Uterus (tissue), 2 donors: ENCODE results near the gene RUFY2.

ENCODE experiments used
- POLR2A ChIP-seq, 2 donors: fragments of 450-650 bp; IDR thresholded peaks; one replicate each; pipeline ENCODE4 v1.6.1; 2016; ENCODE audit warnings: antibody characterized with exemption in 2 of 2, mild to moderate bottlenecking in 1 of 2, moderate library complexity in 1 of 2
- TF ChIP-seq, protein P1 (sequence below), 4 experiments: fragments of 200-600 bp in 2 of 4; fragments of 450-650 bp in 2 of 4; sonication (generic) in 2 of 4; IDR thresholded peaks; one replicate each; pipeline ENCODE4 v1.5.1; 2016 to 2019; ENCODE audit warnings: antibody characterized with exemption in 4 of 4, mild to moderate bottlenecking in 2 of 4, moderate library complexity in 1 of 4

- TF ChIP-seq, protein P1, sequence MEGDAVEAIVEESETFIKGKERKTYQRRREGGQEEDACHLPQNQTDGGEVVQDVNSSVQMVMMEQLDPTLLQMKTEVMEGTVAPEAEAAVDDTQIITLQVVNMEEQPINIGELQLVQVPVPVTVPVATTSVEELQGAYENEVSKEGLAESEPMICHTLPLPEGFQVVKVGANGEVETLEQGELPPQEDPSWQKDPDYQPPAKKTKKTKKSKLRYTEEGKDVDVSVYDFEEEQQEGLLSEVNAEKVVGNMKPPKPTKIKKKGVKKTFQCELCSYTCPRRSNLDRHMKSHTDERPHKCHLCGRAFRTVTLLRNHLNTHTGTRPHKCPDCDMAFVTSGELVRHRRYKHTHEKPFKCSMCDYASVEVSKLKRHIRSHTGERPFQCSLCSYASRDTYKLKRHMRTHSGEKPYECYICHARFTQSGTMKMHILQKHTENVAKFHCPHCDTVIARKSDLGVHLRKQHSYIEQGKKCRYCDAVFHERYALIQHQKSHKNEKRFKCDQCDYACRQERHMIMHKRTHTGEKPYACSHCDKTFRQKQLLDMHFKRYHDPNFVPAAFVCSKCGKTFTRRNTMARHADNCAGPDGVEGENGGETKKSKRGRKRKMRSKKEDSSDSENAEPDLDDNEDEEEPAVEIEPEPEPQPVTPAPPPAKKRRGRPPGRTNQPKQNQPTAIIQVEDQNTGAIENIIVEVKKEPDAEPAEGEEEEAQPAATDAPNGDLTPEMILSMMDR (IDR thresholded peaks at IDR 0.05) = no peak
- TF ChIP-seq POLR2A (IDR thresholded peaks at IDR 0.05) = no peak
Measured at GRCh38 chr10:68424454-68425014, 17.5 kb upstream of the RUFY2 start.
